Stimulated activated CD4-positive, alpha-beta T cell treated with anti-CD3 and anti-CD28 coated beads, TNF-alpha, amount 100 ng/mL, for 4 hours (primary cell): ENCODE results near the gene TPTE2.
"Not testable (repeated sequence)": the region's sequence is repeated elsewhere in the genome, so short reads cannot be mapped to it uniquely, and the experiment has no call there.

Source experiments
- DNase-seq, 3 experiments: peaks; one replicate each; pipeline ENCODE4 v3.0.0-alpha.2; 2020; ENCODE audit warnings: low read depth in 3 of 3

Gene TPTE2

GRCh38 chr13:19561127-19561582 is at the start of gene TPTE2:
Gene TPTE2, minus strand, starts transcription at chr13:19561532. Its CDS starts 58,298 bp downstream, at chr13:19503234.
- DNase-seq, result not testable (repeated sequence)

DNA sequence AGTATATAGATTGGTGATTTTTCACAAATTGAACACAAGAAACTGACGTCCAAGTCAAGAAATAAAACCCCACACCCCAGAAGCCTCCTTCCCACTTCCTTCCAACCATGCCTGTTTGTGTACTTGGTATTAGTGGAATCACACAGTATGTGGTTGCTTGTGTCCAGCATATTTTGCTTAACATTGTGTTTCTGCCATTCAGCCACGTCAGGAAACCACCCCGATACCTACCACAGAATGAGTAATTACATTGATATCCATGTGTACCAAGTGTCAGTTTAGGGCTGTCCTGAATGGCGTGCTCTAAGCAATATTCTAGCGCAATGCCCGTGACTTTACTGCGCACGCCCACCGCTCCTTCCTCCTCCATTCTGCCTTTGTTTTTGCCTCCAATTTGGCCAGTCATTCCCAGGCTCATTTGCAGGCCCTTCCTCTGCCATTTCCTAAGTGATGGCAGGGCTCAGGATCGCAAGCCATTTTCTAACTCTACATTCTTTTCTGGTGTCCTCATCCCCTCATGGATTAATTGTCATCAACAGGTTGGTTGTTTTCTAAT is 46.3 kb upstream of the TPTE2 start:
- DNase-seq, result no peak

- DNase-seq, result no peak
Observed at GRCh38 chr13:19606737-19607136, 45.4 kb upstream of the TPTE2 start.

DNA sequence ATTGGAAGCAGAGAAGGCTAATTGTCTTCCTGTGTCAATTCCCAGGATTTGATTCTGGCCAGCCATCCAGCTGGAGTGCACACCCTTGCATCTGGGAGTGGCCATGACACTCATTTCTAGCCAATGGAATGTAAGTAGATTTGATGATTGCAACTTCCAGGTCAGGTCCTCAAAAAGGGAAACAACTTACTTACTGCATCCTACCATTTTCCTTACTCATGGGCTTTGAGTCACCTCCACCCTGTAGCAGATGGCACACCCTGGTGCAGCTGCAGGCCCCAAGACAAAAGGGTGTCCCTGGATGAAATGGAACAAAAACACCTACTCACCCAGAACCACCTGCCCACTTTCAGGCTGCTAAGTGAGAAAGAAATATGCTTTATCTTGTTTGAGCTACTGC is 44.8 kb upstream of the TPTE2 start:
- no peak for DNase-seq

DNA sequence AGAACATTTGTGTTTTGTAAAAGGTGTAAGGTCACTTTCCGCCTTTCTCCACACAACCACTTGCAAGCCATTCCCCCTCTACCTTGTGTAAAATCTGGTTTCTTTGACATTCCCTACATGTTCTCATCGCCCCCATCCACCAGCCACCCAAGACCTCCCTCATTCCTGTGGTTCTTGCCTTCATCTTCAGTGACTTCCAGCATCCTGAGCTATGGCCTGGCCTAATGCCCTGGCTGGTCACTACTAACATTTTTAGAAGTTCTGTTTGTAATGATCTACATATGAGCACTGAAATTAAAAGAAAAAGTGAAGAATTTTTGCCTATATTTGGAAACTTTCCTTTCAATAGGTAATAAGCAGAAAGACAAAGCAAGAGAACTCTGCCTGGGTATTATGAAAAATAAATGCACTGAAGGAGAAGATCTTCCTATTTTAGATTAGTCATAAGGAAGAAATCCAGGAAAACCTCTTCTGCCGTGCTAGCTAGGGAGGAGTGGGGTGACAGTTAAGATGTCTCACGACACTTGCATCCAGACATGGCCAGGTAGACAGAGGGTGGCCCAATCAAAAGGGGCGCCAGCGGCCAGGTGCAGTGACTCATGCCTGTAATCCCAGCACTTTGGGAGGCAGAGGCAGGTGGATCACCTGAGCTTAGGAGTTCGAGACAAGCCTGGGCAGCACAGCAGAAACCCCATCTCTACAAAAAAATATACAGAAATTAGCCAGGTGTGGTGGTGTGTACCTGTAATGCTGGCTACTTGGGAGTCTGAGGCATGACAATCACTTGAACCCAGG is 44.0 kb upstream of the TPTE2 start:
- DNase-seq, result no peak

DNA sequence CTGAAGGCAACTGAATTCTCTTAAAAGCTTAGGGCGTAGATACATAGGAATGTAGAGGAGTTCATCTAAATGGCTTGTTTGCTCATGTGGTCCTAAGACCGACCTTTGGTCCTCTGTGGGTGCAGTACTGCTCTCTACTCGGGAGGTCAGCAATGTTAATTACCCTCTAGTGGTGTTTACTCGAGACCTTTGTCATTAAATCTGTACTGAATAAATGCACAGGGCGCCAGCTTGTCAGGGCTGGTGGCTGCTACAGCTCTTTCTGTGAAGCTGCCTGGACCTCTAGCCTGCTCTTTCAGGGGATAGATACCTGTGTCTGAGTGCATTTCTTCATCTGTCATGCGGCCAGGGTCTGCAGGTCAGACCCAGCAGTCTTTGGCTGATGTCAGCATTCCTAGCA is 43.0 kb upstream of the TPTE2 start:
- DNase-seq, result no peak

GRCh38 chr13:19601749-19602725 is 40.7 kb upstream of the TPTE2 start:
- no peak for DNase-seq

- DNase-seq, result no peak
Observed at GRCh38 chr13:19597523-19597922, 36.2 kb upstream of the TPTE2 start.

DNA sequence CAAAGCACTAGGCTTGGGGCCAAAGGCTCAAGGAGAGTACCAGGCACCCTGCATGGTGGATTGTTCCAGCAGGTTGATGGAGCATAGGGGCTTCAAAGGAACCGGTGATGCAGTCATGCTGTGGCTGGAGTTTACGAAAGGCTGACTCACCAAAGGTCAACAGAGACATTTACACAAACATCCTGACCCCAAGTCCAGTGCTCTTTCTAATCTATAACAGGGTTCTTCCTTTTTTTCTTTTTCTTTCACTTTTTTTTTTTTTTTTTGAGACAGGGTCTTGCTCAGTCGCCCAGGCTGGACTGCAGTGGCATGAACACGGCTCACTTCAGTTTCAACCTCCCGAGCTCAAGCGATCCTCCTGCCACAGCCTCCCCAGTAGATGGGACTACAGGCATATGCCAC is 35.6 kb upstream of the TPTE2 start:
- DNase-seq, result no peak

DNA sequence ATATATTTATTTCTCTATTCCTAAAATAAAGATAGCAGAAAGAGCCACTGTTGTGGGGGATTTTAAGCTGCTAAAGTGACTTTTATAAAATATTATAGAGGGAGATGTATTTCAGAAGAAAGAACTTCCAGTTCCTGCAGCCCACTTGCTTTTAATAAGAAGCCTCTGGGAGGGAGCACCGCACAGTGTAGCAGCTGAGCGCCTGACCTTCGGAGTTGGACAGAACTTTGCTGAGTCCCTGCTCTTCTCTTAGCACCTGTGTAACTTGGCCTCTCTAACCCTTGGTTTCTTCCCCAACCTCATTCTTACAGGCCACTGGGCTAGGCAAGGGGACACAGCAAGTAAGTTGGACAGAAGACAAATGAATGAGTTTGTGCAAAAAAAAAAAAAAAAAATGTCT is 34.8 kb upstream of the TPTE2 start:
- DNase-seq, result no peak

- DNase-seq, result no peak
Observed at GRCh38 chr13:19592657-19593180, 31.4 kb upstream of the TPTE2 start.

GRCh38 chr13:19591864-19592263 is 30.5 kb upstream of the TPTE2 start:
- no peak for DNase-seq

DNA sequence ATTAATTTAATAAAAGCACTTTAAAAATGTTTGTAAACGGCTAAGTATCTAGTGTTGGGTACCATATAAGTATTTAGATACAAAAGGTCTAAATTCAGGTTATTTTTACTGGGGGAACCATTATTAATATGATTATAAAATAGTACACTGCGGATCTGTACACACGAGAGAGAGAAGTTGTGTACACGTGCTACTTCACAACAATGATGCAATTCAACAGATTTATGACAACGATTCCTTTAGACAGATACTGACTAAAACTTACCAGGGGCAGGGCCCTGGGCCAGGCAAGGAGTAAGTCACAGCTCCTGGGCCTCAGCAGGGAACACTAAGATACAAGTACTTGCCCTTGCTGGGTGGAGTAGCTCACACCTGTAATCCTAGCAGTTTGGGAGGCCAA is 29.1 kb upstream of the TPTE2 start:
- DNase-seq, result no peak

DNA sequence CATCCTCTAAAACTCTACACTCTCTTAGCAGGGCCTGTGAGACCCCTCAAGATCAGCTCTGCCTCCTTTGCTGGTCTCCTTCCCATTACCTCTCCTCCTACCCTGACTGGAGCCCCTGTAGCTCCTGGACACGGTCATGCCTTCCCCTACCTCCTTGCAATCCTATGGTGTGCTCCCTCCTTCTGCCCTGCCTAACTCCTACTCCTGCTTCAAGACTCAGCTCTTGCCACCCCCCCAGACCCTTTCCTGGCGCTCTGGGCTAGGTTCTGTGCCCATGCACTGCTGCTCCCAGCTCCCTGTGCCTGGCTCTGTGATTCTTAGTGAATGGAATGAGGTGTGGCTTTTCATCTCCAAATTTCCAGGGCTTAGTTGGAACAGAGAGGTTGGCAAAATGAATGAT is 28.0 kb upstream of the TPTE2 start:
- DNase-seq, result no peak

DNA sequence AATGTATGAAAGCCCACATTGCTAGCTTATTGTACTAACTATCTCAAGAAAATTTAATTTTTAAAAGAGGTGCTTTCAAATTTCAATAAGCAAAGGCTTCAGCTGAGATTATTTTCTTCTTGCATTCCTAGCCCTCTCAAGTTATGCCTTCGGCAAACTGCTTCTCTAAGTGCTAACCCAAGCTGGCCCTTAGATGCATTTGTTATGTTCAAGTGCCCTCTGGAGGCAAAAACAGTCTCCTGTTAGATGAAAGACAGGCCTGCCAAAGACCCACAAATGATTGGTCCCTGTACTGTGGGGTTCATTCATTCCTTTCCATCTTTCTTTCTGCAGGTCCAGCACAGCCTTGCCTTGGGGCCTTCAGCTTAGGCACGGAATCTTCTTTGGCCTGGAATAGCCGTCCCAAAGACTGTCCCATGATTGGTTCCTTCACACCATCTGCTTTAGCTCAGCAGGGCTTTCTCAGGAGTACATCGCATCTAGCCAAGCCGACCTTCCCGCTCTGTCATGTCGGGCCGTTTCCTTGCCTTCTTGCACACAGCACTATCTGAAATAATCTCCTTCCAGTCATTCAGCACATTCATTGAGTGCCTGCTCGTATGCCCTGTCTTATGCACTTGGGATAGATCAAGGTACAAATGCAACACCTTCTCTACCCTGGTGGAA is 26.4 kb upstream of the TPTE2 start:
- DNase-seq, result peak in 1 of 3 experiments; percentile 3

- peak; percentile 47 to 65 (median 55) for DNase-seq
Observed at GRCh38 chr13:19586904-19587634, 25.7 kb upstream of the TPTE2 start.

DNA sequence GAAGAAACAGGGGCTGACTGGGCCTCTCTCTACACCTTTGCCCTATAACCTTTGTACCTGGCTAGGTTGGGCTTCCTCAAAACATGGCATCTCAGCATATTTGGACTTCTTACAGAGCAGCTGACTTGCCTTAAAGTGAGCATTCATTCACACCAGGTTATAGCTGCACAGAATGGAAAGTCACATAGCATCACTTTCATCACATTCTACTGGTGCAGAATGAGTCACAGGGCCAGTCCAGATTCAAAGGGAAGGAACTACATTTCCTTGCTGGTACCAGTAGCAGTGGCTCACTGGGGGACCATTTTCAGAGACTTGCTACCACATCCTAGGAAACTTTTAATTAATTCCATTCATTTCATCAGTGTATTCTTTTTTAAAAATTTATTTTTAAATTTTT is 20.3 kb upstream of the TPTE2 start:
- DNase-seq, result no peak

DNA sequence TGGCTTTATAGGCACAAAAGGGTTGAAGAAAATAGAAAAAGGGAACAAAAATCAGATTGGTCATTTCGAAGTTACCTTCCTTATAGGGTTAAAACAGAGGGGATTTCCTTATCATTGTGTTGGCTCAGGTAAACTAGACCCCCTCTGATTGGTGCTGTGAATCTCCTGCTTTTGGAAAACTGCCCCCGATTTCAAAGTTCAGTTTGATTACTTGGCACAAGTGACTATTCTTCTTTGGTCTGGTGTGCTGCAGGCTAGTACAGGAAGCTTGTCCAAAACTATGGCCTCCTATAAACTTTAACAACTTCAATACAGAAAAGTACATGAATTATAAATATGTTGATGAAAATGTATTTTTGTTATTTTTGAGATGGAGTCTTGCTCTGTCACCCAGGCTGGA is 13.9 kb upstream of the TPTE2 start:
- DNase-seq, result no peak

DNA sequence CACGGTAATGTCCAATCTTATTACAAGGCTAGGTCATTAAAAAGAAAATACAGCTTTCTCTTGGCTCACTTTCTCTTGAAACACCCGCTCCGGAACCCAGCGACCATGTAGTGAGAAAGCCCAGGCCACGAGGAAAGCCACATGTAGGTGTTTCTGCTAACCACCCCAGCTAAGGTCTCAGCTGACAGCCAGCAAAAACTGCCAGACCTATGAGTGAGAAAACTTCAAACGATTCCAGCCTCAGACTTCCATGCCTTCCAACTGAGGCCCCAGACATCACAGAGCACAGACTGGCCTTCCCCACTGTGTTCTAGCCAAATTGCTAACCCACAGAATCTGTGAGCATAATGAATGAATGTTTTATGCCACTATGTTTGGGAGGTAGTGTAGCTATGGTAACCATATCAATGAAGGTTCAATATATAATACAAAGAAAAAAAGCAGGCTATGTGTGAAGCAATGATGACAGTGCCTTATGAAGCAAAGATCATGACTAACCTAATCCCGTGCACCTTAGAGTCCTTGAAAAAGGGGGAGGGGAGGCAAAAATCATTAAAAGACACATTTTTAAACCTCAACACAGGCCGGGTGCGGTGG is 11.9 kb upstream of the TPTE2 start:
- DNase-seq, result no peak

DNA sequence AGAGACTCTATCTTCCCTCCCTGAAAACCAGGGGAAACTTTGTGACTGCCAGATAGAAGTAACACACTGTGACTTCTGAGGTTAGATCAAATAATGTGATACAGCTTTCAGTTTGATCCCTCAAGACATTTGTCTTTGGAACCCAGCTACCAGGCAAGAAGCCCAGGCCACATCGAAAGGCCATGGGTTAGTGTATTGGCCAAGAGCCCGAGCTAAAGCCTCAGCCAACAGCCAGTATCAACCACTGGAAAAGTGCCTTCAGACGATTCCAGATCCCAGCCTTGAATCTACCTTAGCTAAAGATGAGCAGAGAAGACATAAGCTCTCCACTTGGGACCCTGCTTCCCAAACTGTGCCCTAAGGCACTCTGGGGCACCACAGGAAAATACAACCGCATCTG is 10.9 kb upstream of the TPTE2 start:
- DNase-seq, result no peak
